ENCODE data around the gene RBM6. TPM values are rescaled to one million over a fixed set of nuclear protein-coding genes. Genes with fewer than 3 reads are reported as not detected.
A peak's percentile ranks its signal among the peaks of the same experiment; 100 is the strongest.

Gene RBM6
- total and polyA plus RNA-seq, 10 donors = 104 to 320 (median 154) TPM

GRCh38 chr3:50119786-50120185 lies 179.8 kb downstream of the RBM6 start:
- intact Hi-C loops (cut with DNase I; ENCODE audit: low total_unique reads) = loop anchor here (5.0 to 10.0 kb wide), 2 partner anchors 68 to 155 kb away; partner anchors contain the start of gene LSMEM2
- H3K36me3 ChIP-seq = peaks cover 15 to 89% (median 65%) of the 10 kb centered on the region in 6 donors
- WGBS, 5 donors = 89 to 98% (median 93%) methylated on average over 3 of the region's 3 CpGs
- H3K27ac ChIP-seq = no peak overlapping the region
- TF ChIP-seq, protein P1, sequence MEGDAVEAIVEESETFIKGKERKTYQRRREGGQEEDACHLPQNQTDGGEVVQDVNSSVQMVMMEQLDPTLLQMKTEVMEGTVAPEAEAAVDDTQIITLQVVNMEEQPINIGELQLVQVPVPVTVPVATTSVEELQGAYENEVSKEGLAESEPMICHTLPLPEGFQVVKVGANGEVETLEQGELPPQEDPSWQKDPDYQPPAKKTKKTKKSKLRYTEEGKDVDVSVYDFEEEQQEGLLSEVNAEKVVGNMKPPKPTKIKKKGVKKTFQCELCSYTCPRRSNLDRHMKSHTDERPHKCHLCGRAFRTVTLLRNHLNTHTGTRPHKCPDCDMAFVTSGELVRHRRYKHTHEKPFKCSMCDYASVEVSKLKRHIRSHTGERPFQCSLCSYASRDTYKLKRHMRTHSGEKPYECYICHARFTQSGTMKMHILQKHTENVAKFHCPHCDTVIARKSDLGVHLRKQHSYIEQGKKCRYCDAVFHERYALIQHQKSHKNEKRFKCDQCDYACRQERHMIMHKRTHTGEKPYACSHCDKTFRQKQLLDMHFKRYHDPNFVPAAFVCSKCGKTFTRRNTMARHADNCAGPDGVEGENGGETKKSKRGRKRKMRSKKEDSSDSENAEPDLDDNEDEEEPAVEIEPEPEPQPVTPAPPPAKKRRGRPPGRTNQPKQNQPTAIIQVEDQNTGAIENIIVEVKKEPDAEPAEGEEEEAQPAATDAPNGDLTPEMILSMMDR (IDR thresholded peaks at IDR 0.05 in 8 of 11, conservative IDR thresholded peaks at IDR 0.05 in 3 of 11) = no peak
- no peak for TF ChIP-seq POLR2AphosphoS5 (IDR thresholded peaks at IDR 0.05)
- TF ChIP-seq POLR2A (IDR thresholded peaks at IDR 0.05) = no peak
- H3K4me1 ChIP-seq = peaks cover 3 to 39% (median 22%) of the 10 kb centered on the region in 6 donors
- H3K4me3 ChIP-seq = no peak overlapping the region
- no peaks in the 10 kb centered on the region for H3K27me3 ChIP-seq (replicated peaks in 1 of 7)
- DNase-seq = no peak
- no peaks in the 10 kb centered on the region for H3K9me3 ChIP-seq

GRCh38 chr3:50120364-50121071 lies 180.6 kb downstream of the RBM6 start:
- peak; percentile 35 for DNase-seq
- Histone ChIP-seq H3K4me1 (peaks cover 3 to 44% (median 24%) of the 10 kb centered on the region in 6 donors), H3K27me3 (replicated peaks in 1 of 7) (no peaks in the 10 kb centered on the region), H3K9me3 (no peaks in the 10 kb centered on the region), H3K27ac (peak overlapping the region in 1 of 8 donors; percentile 48), H3K4me3 (no peak overlapping the region), H3K36me3 (peaks cover 9 to 81% (median 58%) of the 10 kb centered on the region in 6 donors)
- TF ChIP-seq POLR2A (IDR thresholded peaks at IDR 0.05) (no peak), POLR2AphosphoS5 (IDR thresholded peaks at IDR 0.05) (no peak)
- TF ChIP-seq, protein P1 (IDR thresholded peaks at IDR 0.05 in 8 of 11, conservative IDR thresholded peaks at IDR 0.05 in 3 of 11) = no peak
- intact Hi-C loops (cut with DNase I; ENCODE audit: low total_unique reads) = loop anchor here (5.0 to 10.0 kb wide), 2 partner anchors 67 to 154 kb away; partner anchors contain the start of gene LSMEM2
- WGBS, 5 donors = 85 to 92% (median 87%) methylated on average over 10 of the region's 10 CpGs

- TF ChIP-seq POLR2A (IDR thresholded peaks at IDR 0.05) (no peak), POLR2AphosphoS5 (IDR thresholded peaks at IDR 0.05) (peak; percentile 69 to 86 (median 79))
- TF ChIP-seq, protein P1 (IDR thresholded peaks at IDR 0.05 in 8 of 11, conservative IDR thresholded peaks at IDR 0.05 in 3 of 11) = peak; percentile 71 to 91 (median 85)
- peaks cover 3 to 52% (median 27%) of the 10 kb centered on the region in 6 donors for H3K4me1 ChIP-seq
- H3K27ac ChIP-seq = peak overlapping the region in 3 of 8 donors; percentile 15 to 48 (median 16)
- DNase-seq = peak; percentile 89
- 35 to 41% (median 38%) methylated on average over 11 to 13 of the region's 13 CpGs for WGBS, 5 donors
- H3K27me3 ChIP-seq (replicated peaks in 1 of 7) = no peaks in the 10 kb centered on the region
- H3K9me3 ChIP-seq = no peaks in the 10 kb centered on the region
- no peak overlapping the region for H3K4me3 ChIP-seq
- intact Hi-C loops (cut with DNase I; ENCODE audit: low total_unique reads) = loop anchor here (5.0 to 10.0 kb wide), 2 partner anchors 66 to 153 kb away; partner anchors contain the start of gene LSMEM2
- H3K36me3 ChIP-seq = peaks cover 4 to 73% (median 49%) of the 10 kb centered on the region in 6 donors
These were observed 181.4 kb downstream of the RBM6 start for GRCh38 chr3:50121072-50122032.
